ENCODE data around the gene CRELD1.

DNA sequence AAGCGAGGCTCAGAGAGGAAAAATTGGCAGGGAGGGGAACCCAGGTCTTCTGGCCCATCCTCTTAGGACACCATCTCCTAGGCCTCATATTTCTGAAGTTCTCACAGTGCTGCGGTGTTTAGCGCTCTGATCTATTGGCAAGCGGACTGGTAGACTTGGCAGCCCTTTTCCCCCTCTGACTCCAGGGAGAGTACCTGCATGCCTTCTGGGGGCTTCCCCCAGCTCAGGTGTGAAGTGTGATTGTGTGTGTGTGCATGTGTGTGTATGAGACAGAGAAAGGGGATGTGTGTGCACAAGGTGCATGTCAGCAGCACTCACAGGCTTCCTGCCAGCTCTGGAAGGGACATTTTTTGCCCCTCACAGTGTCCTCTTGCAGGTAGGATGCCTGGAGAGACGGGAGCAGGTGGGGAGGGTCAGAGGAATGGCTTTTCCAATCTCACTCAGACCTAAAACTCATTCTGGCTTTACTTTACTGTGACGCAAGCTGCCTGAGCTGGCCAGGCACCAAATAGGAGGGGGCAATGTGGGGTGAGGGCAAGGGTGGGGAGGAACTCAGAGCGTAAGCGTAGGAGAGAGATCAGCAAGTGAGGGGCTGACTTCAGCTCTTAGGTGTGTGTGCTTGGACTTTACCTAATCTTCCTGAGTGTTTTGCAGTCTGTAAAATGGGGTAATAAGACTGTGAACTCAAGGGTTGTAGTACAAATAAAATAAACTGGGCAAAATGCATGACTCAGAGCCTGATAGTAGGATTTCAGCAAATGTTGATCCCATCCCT is 35.0 kb upstream of the CRELD1 start:
- TF ChIP-seq POLR2A (IDR thresholded peaks at IDR 0.05; ENCODE audit: borderline replicate concordance, extremely low read depth, insufficient read depth, insufficient read length) = no peak
- no peak for TF ChIP-seq YY1 (IDR thresholded peaks at IDR 0.05; ENCODE audit: extremely low read depth, insufficient replicate concordance, low read depth, low read length)
- no peak for TF ChIP-seq CTCF (IDR thresholded peaks at IDR 0.05 in 2 of 3, conservative IDR thresholded peaks at IDR 0.05 in 1 of 3; ENCODE audit: borderline replicate concordance in 1 of 3, insufficient read depth in 1 of 3, low read depth in 2 of 3, low read length in 2 of 3)
- no peak for TF ChIP-seq EGR1 (IDR thresholded peaks at IDR 0.05; ENCODE audit: low read depth)
- TF ChIP-seq SP1 (IDR thresholded peaks at IDR 0.05; ENCODE audit: low read depth) = no peak
- no peak for TF ChIP-seq JUND (IDR thresholded peaks at IDR 0.05)
- TF ChIP-seq ATF3 (IDR thresholded peaks at IDR 0.05) = no peak
- TF ChIP-seq POLR2AphosphoS5 (IDR thresholded peaks at IDR 0.05; ENCODE audit: low read depth, low read length) = no peak
- TF ChIP-seq SRF (IDR thresholded peaks at IDR 0.05; ENCODE audit: low read depth) = no peak
- TF ChIP-seq EZH2 (IDR thresholded peaks at IDR 0.05) = no peak
- TF ChIP-seq EZH2phosphoT487 (IDR thresholded peaks at IDR 0.05; ENCODE audit: borderline replicate concordance) = no peak
- TF ChIP-seq, protein P1, sequence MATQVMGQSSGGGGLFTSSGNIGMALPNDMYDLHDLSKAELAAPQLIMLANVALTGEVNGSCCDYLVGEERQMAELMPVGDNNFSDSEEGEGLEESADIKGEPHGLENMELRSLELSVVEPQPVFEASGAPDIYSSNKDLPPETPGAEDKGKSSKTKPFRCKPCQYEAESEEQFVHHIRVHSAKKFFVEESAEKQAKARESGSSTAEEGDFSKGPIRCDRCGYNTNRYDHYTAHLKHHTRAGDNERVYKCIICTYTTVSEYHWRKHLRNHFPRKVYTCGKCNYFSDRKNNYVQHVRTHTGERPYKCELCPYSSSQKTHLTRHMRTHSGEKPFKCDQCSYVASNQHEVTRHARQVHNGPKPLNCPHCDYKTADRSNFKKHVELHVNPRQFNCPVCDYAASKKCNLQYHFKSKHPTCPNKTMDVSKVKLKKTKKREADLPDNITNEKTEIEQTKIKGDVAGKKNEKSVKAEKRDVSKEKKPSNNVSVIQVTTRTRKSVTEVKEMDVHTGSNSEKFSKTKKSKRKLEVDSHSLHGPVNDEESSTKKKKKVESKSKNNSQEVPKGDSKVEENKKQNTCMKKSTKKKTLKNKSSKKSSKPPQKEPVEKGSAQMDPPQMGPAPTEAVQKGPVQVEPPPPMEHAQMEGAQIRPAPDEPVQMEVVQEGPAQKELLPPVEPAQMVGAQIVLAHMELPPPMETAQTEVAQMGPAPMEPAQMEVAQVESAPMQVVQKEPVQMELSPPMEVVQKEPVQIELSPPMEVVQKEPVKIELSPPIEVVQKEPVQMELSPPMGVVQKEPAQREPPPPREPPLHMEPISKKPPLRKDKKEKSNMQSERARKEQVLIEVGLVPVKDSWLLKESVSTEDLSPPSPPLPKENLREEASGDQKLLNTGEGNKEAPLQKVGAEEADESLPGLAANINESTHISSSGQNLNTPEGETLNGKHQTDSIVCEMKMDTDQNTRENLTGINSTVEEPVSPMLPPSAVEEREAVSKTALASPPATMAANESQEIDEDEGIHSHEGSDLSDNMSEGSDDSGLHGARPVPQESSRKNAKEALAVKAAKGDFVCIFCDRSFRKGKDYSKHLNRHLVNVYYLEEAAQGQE (IDR thresholded peaks at IDR 0.05; ENCODE audit: low read depth) = no peak
- no peak for TF ChIP-seq MAX (IDR thresholded peaks at IDR 0.05)
- no peak for TF ChIP-seq TCF7L2 (IDR thresholded peaks at IDR 0.05; ENCODE audit: borderline replicate concordance, extremely low read depth, insufficient read depth, insufficient read length)

Measured in HCT116 (cell line).